ENCODE measurements around the gene SUMF2.
A peak's percentile ranks its signal among the peaks of the same experiment; 100 is the strongest.
"Not testable (repeated sequence)": the region's sequence is repeated elsewhere in the genome, so short reads cannot be mapped to it uniquely, and the experiment has no call there.

SUMF2 gene

DNA sequence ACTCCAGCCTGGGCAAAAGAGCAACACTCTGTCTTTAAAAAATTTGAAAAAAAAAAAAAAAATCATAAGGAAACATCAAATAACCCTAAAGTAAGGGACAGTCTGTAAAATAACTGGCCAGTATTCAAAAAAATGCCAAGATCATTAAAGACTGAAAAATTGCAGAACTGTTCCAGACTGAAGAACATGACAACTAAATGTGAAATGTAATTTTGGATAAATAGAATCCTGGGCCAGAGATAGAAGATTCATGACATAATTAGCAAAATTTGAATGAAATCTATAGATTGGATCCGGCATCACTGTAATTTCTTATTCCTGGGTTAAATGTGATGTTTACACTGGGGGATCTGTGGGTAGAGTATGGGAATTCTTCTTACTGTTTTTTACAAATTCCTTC lies 15.8 kb upstream of the SUMF2 start:
- peaks cover 37% of the 10 kb centered on the region for H3K36me3 Mint-ChIP-seq (ENCODE audit: low read depth)
- peak overlapping the region; percentile 16 for H3K27ac Mint-ChIP-seq
- H3K4me3 Mint-ChIP-seq, result no peak overlapping the region
- peaks cover 25% of the 10 kb centered on the region for H3K4me1 Mint-ChIP-seq (ENCODE audit: low read depth)
- no peak for DNase-seq
- H3K9me3 Mint-ChIP-seq, result no peaks in the 10 kb centered on the region
- no peaks in the 10 kb centered on the region for H3K27me3 Mint-ChIP-seq

- peaks cover 30% of the 10 kb centered on the region for H3K4me1 Mint-ChIP-seq (ENCODE audit: low read depth)
- H3K9me3 Mint-ChIP-seq, H3K27me3 Mint-ChIP-seq, DNase-seq: not testable (repeated sequence)
- H3K27ac Mint-ChIP-seq, result peak overlapping the region; percentile 16
- H3K36me3 Mint-ChIP-seq (ENCODE audit: low read depth), result peaks cover 42% of the 10 kb centered on the region
- peak overlapping the region; percentile 90 for H3K4me3 Mint-ChIP-seq
Observed at GRCh38 chr7:56048763-56049162, 15.3 kb upstream of the SUMF2 start.

DNA sequence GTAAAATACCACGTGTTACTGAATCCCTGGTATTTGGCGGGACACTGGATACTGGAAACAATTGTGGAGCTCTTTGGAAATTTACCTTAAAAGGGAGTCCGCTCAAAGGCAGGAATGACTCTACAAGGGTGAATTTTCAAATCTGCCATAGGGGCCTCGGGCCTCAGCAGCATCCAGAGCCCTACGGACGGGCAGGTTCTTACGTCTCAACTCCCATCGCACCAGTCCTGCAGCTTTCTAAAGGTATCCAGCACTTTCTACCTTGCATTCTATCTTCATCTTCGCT lies 13.1 kb upstream of the SUMF2 start:
- H3K27ac Mint-ChIP-seq, result peak overlapping the region; percentile 96
- H3K4me3 Mint-ChIP-seq, result peak overlapping the region; percentile 90
- peaks cover 58% of the 10 kb centered on the region for H3K36me3 Mint-ChIP-seq (ENCODE audit: low read depth)
- H3K4me1 Mint-ChIP-seq (ENCODE audit: low read depth), result peaks cover 49% of the 10 kb centered on the region
- H3K9me3 Mint-ChIP-seq, result no peaks in the 10 kb centered on the region
- DNase-seq, result no peak
- no peaks in the 10 kb centered on the region for H3K27me3 Mint-ChIP-seq

DNA sequence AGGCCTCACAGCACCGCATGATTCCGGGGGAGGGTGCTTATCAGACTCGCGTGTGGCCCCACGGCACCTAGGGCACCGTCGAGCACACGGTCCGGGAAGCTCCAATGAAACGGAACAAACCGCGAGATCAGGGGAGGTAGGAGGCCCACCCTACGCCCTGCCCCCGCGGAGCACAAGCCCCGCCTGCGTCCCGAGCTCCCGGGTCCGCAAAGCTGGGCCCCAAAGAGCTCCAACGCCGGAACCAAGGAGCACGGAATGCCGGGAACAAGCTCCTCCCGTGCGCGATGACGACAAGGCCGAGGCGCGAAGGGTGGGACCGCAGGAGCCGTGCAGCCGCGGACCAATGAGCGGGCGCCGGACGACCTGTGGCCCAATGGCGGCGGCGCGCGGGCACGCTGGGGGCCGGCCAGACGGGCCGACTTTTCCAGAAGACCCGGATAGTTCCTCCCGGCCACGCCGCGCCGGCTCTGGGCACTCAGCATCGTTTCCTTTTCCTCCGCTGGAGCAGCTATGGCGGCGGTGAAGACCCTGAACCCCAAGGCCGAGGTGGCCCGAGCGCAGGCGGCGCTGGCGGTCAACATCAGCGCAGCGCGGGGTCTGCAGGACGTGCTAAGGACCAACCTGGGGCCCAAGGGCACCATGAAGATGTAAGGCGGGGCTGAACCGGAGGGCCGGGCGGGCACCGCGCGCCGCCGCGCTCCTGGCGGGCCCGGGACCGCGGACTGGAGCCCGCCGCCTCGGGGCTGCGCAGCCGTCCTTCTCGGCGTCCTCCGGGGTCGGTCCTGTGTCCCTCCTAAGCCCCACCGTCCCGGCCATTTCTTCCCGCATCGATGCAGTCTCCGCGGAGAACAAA lies 12.5 kb upstream of the SUMF2 start, which contains the start of the genes CCT6A and PSPH:
CCT6A (plus strand) TSS at position 427 of the 853 bp plus-strand sequence; CDS start at position 511, 84 bp downstream.
PSPH (minus strand) TSS at position 106 of the 853 bp plus-strand sequence. CDS start 30,232 bp downstream, outside the sequence.
- Mint-ChIP-seq H3K27ac (peak within 1 kb of the TSS; percentile 96), H3K4me1 (ENCODE audit: low read depth) (peaks cover 52% of the 10 kb centered on the region), H3K36me3 (ENCODE audit: low read depth) (peaks cover 63% of the 10 kb centered on the region), H3K27me3 (no peaks in the 10 kb centered on the region), H3K9me3 (no peaks in the 10 kb centered on the region), H3K4me3 (peak within 1 kb of the TSS; percentile 90)
- peak; percentile 95 for DNase-seq

DNA sequence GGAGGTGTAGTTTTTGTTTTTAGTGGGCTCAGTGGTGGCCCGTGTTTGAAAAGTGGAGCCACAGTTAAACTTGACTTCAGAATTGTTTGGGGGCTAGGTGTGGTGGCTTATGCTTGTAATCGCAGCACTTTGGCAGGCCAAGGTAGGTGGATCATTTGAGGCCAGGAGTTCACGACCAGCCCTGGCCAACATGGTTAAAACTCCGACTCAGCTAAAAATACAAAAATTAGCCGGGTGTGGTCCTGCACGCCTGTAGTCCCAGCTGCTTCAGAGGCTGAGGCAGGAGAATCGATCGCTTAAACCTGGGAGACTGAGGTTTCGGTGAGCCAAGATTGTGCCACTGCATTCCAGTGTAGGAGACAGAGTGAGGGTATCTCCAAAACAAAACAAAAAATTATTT lies 10.7 kb upstream of the SUMF2 start:
- no peaks in the 10 kb centered on the region for H3K9me3 Mint-ChIP-seq
- peak overlapping the region; percentile 85 for H3K27ac Mint-ChIP-seq
- peaks cover 79% of the 10 kb centered on the region for H3K36me3 Mint-ChIP-seq (ENCODE audit: low read depth)
- DNase-seq, result no peak
- H3K4me1 Mint-ChIP-seq (ENCODE audit: low read depth), result peaks cover 60% of the 10 kb centered on the region
- H3K4me3 Mint-ChIP-seq, result peak overlapping the region; percentile 90
- no peaks in the 10 kb centered on the region for H3K27me3 Mint-ChIP-seq

- Mint-ChIP-seq H3K4me1 (ENCODE audit: low read depth) (peaks cover 63% of the 10 kb centered on the region), H3K4me3 (peak overlapping the region; percentile 90)
Observed at GRCh38 chr7:56053993-56054392, 10.1 kb upstream of the SUMF2 start.

DNA sequence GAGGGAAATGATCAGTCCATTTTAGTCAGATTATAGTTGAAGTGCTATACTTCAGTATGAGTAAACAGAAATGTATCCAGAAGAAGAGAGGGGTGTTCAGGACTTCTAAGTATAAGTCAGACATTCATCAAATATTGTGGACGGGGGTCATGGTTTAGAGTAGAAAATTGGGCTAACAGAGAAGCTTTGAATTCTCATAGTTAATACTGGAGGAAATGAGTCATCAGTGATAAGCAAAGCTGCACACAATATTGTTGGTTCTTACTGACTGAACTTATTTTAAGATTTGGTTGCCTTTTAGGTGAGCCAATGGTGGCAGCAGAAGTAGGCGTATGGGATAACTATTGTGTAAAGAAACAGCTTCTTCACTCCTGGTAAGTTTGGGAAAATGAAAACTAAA lies 1.7 kb upstream of the SUMF2 start:
- Mint-ChIP-seq H3K36me3 (ENCODE audit: low read depth) (peaks cover 87% of the 10 kb centered on the region), H3K27ac (peak overlapping the region; percentile 87), H3K27me3 (no peaks in the 10 kb centered on the region), H3K9me3 (no peaks in the 10 kb centered on the region), H3K4me1 (ENCODE audit: low read depth) (peaks cover 69% of the 10 kb centered on the region), H3K4me3 (peak overlapping the region; percentile 2)
- DNase-seq, result no peak

More at GRCh38 chr7:56053993-56054392, 10.1 kb upstream of the SUMF2 start:
- H3K36me3 Mint-ChIP-seq (ENCODE audit: low read depth), result peaks cover 84% of the 10 kb centered on the region
- H3K27ac Mint-ChIP-seq, result peak overlapping the region; percentile 85
- DNase-seq, result no peak
- no peaks in the 10 kb centered on the region for H3K27me3 Mint-ChIP-seq
- no peaks in the 10 kb centered on the region for H3K9me3 Mint-ChIP-seq

DNA sequence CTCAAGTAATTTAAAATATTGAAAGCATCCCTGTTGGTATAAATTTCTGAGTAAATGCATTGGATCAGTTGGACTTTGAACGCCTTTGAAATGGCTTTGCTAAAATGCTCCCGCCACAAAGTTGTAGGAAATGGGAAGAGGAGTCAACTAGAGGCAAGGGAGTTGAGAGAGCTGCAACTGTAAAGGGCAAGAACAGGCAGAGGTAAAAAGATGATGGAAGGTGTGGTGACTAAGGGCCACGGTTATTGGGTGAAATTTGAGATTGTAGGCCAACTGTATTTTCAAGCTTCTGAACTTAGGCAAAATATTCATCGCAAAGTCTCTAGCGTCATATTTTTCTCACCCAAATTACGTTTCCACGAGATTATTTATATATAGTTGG lies 595 bp upstream of the SUMF2 start:
- Mint-ChIP-seq H3K9me3 (no peaks in the 10 kb centered on the region), H3K4me1 (ENCODE audit: low read depth) (peaks cover 59% of the 10 kb centered on the region), H3K36me3 (ENCODE audit: low read depth) (peaks cover 84% of the 10 kb centered on the region), H3K27me3 (no peaks in the 10 kb centered on the region), H3K27ac (peak overlapping the region; percentile 97), H3K4me3 (peak overlapping the region; percentile 92)
- no peak for DNase-seq

DNA sequence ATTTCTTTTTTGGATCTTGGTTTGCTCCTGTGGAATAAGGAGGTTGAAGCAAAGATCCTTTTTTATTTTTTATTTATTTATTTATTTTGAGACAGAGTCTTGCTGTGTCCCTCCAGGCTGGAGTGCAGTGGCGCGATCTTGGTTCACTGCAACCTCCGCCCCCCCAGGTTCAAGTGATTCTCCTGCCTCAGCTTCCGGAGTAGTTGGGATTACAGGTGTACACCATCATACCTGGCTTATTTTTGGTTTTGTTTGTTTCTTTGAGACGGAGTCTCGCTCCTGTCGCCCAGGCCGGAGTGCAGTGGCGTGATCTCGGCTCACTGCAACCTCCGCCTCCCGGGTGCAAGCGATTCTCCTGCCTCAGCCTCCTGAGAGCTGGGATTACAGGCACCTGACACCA lies 2.3 kb downstream of the SUMF2 start:
- H3K4me3 Mint-ChIP-seq, H3K27me3 Mint-ChIP-seq, H3K27ac Mint-ChIP-seq, H3K9me3 Mint-ChIP-seq: not testable (repeated sequence)
- Mint-ChIP-seq H3K36me3 (ENCODE audit: low read depth) (peaks cover 78% of the 10 kb centered on the region), H3K4me1 (ENCODE audit: low read depth) (peaks cover 33% of the 10 kb centered on the region)
- DNase-seq, result peak; percentile 19

- no peak overlapping the region for H3K4me3 Mint-ChIP-seq
- peak; percentile 79 for DNase-seq
- peaks cover 75% of the 10 kb centered on the region for H3K36me3 Mint-ChIP-seq (ENCODE audit: low read depth)
- H3K4me1 Mint-ChIP-seq (ENCODE audit: low read depth), result peaks cover 4% of the 10 kb centered on the region
- H3K27ac Mint-ChIP-seq, result peak overlapping the region; percentile 73
- no peaks in the 10 kb centered on the region for H3K27me3 Mint-ChIP-seq
- no peaks in the 10 kb centered on the region for H3K9me3 Mint-ChIP-seq
Observed at GRCh38 chr7:56074371-56074791, 10.3 kb downstream of the SUMF2 start.

DNA sequence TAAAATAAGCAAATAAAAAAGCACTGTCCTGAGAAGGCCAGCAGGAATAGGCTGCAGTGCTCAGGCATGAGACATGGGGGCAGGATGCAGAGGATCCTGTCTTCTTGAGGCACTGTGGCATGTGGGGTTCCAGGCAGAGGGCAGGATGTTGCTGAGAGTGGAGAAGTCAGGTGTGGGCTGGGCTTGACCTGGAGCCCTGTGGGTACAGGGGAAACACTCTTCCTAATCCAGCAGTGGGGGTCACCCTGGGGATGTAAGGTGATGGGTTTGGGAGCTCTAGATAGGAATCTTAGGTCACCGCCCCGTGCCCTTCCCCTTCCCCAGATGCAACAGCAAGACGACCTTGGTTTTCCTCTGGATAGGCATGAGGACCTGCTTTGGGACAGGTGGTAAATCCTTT lies 13.6 kb downstream of the SUMF2 start:
- H3K9me3 Mint-ChIP-seq, result no peaks in the 10 kb centered on the region

GRCh38 chr7:56078196-56078595 lies 14.1 kb downstream of the SUMF2 start:
- Mint-ChIP-seq H3K27me3 (no peaks in the 10 kb centered on the region), H3K4me3 (no peak overlapping the region)

More for the DNA sequence above, 13.6 kb downstream of the SUMF2 start:
- peak overlapping the region; percentile 67 for H3K27ac Mint-ChIP-seq
- DNase-seq, result peak; percentile 12
- H3K27me3 Mint-ChIP-seq, result no peaks in the 10 kb centered on the region
- H3K36me3 Mint-ChIP-seq (ENCODE audit: low read depth), result peaks cover 87% of the 10 kb centered on the region
- no peak overlapping the region for H3K4me3 Mint-ChIP-seq
- peaks cover 4% of the 10 kb centered on the region for H3K4me1 Mint-ChIP-seq (ENCODE audit: low read depth)

GRCh38 chr7:56079450-56080185 lies 15.5 kb downstream of the SUMF2 start:
- Mint-ChIP-seq H3K27me3 (no peaks in the 10 kb centered on the region), H3K4me3 (no peak overlapping the region), H3K36me3 (ENCODE audit: low read depth) (peaks cover 83% of the 10 kb centered on the region), H3K4me1 (ENCODE audit: low read depth) (no peaks in the 10 kb centered on the region), H3K27ac (peak overlapping the region; percentile 26), H3K9me3 (no peaks in the 10 kb centered on the region)
- no peak for DNase-seq

More at GRCh38 chr7:56078196-56078595, 14.1 kb downstream of the SUMF2 start:
- Mint-ChIP-seq H3K36me3 (ENCODE audit: low read depth) (peaks cover 85% of the 10 kb centered on the region), H3K27ac (no peak overlapping the region), H3K9me3 (no peaks in the 10 kb centered on the region), H3K4me1 (ENCODE audit: low read depth) (peaks cover 4% of the 10 kb centered on the region)
- DNase-seq, result peak; percentile 21

DNA sequence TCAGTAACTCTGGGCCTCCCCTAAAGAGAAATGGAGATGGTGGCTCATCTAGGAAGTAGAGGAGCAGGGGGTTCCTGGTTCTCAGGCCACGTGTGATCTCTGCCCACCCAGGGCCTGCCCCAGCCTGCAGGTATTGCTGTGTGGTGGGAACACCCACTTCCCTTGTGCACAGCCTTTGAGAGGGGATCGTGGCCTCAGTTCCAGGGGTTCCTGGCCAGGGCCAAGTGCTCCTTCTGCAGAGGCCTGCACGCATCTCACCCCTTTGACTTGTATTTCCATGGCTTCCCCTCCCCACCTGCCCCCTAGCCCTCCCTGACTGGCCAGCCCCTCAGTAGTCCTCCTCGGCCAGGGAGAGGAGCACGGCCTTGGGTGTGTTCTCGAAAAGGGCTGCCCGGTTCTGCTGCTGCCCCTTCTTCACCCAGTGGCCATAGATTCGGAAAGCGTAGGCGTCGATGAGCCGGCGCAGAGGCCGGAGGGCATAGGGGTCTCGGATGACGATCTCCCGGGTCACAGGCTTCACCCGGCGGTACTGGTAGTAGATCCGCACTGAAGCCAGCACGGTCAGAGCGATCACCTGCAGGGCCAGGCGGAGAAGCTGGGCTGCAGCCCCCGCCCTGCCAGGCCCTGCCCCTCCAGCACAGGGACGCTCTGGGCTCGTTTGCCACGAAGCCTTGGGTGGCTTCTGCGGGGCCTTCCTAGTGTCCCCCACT lies 16.8 kb downstream of the SUMF2 start:
- H3K4me1 Mint-ChIP-seq (ENCODE audit: low read depth); DNase-seq; H3K27me3 Mint-ChIP-seq; H3K9me3 Mint-ChIP-seq; H3K4me3 Mint-ChIP-seq: not testable (repeated sequence)
- Mint-ChIP-seq H3K36me3 (ENCODE audit: low read depth) (peaks cover 85% of the 10 kb centered on the region), H3K27ac (peak overlapping the region; percentile 44)

Data from activated T-cell treated with anti-CD3 and anti-CD28 coated beads, Interleukin-2, amount 50 U/mL, for 24 hours (primary cell).